ENCODE data around the gene SAFB2. TPM values are rescaled to one million over a fixed set of nuclear protein-coding genes. Genes with fewer than 3 reads are reported as not detected.

Gene SAFB2
- total RNA-seq, 4 donors from 2014 or later = 64.0 to 283 (median 124) TPM

DNA sequence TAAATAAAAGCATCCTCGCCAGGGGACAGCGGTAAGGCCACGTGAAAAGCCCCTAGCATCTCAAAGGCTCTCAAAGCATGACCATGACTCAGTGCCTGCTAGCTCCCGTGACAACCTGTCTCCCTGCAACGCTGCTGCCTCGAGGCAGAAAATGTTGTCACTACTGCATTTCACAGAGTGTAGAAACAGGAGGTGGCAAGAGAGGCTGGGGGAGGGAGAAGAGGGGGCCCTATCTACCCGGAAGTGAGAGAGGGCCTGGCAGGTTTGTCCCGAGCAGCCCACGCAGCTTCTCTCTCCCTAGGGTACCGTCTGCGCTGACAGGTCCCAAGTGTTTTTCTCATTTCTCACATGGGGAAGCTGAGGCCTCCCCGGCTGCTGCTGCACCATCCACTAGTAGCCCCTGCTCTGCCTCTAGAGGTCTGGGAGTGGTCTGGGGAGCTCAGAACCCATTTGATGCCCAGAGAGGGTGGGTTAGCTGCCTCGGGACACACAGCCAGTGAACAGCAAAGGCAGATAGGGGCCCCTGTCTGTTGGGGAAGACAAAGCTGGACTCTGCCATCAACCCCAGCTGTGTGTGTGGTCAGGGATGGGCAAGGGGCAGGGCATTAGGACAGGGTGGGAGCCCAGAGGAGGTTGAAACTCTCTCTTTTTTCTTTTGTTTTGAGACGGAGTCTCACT lies 58.5 kb downstream of the SAFB2 start:
- H3K27ac ChIP-seq = no peak overlapping the region
- in situ Hi-C loops (cut with MboI; ENCODE audit: low pct_ligation_motif_present in 1 of 4, low pct_unique_long_range_greater_than_20kb in 1 of 4, low sequenced_read_pairs in 3 of 4) = no loop called here
- intact Hi-C loops (cut with DNase I; ENCODE audit: low total_unique reads) = no loop called here
- 27 to 34% methylated on average over 1 to 14 of the region's 14 CpGs for WGBS, 2 donors (ENCODE audit: low coverage in 1 of 2)
- H3K27me3 ChIP-seq = peaks cover 79% of the 10 kb centered on the region
- TF ChIP-seq POLR2AphosphoS5 (IDR thresholded peaks at IDR 0.05) = no peak
- DNase-seq = no peak
- peaks cover 4 to 7% of the 10 kb centered on the region in 2 donors for H3K9me3 ChIP-seq
- H3K4me1 ChIP-seq = peaks cover 0 to 4% (median 0%) of the 10 kb centered on the region in 4 donors
- no peaks in the 10 kb centered on the region for H3K36me3 ChIP-seq
- H3K4me3 ChIP-seq = no peak overlapping the region

GRCh38 chr19:5563008-5563431 lies 59.6 kb downstream of the SAFB2 start:
- TF ChIP-seq POLR2A (IDR thresholded peaks at IDR 0.05) (no peak), EP300 (IDR thresholded peaks at IDR 0.05; ENCODE audit: low read depth) (no peak), POLR2AphosphoS5 (IDR thresholded peaks at IDR 0.05) (no peak)
- TF ChIP-seq, protein P1, sequence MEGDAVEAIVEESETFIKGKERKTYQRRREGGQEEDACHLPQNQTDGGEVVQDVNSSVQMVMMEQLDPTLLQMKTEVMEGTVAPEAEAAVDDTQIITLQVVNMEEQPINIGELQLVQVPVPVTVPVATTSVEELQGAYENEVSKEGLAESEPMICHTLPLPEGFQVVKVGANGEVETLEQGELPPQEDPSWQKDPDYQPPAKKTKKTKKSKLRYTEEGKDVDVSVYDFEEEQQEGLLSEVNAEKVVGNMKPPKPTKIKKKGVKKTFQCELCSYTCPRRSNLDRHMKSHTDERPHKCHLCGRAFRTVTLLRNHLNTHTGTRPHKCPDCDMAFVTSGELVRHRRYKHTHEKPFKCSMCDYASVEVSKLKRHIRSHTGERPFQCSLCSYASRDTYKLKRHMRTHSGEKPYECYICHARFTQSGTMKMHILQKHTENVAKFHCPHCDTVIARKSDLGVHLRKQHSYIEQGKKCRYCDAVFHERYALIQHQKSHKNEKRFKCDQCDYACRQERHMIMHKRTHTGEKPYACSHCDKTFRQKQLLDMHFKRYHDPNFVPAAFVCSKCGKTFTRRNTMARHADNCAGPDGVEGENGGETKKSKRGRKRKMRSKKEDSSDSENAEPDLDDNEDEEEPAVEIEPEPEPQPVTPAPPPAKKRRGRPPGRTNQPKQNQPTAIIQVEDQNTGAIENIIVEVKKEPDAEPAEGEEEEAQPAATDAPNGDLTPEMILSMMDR (IDR thresholded peaks at IDR 0.05) = no peak
- Histone ChIP-seq H3K4me1 (peaks cover 0 to 4% (median 0%) of the 10 kb centered on the region in 4 donors), H3K4me3 (no peak overlapping the region), H3K36me3 (no peaks in the 10 kb centered on the region), H3K27ac (no peak overlapping the region), H3K27me3 (peaks cover 75% of the 10 kb centered on the region), H3K9me3 (peaks cover 4 to 7% of the 10 kb centered on the region in 2 donors)
- in situ Hi-C loops (cut with MboI; ENCODE audit: low pct_ligation_motif_present in 1 of 4, low pct_unique_long_range_greater_than_20kb in 1 of 4, low sequenced_read_pairs in 3 of 4) (no loop called here), intact Hi-C loops (cut with DNase I; ENCODE audit: low total_unique reads) (no loop called here)
- 38 to 72% methylated on average over 2 to 8 of the region's 8 CpGs for WGBS, 2 donors (ENCODE audit: low coverage in 1 of 2)
- DNase-seq = no peak

- Histone ChIP-seq H3K4me1 (no peaks in the 10 kb centered on the region), H3K27me3 (peaks cover 75% of the 10 kb centered on the region), H3K4me3 (no peak overlapping the region), H3K36me3 (no peaks in the 10 kb centered on the region), H3K9me3 (peaks cover 4 to 7% of the 10 kb centered on the region in 2 donors), H3K27ac (no peak overlapping the region)
- in situ Hi-C loops (cut with MboI; ENCODE audit: low pct_ligation_motif_present in 1 of 4, low pct_unique_long_range_greater_than_20kb in 1 of 4, low sequenced_read_pairs in 3 of 4) = no loop called here
- 83 to 84% methylated on average over 7 of the region's 7 CpGs for WGBS, 2 donors (ENCODE audit: low coverage in 1 of 2)
- DNase-seq = no peak
- no peak for TF ChIP-seq EP300 (IDR thresholded peaks at IDR 0.05; ENCODE audit: low read depth)
- TF ChIP-seq, protein P1 (IDR thresholded peaks at IDR 0.05) = no peak
- intact Hi-C loops (cut with DNase I; ENCODE audit: low total_unique reads) = no loop called here
Measured at GRCh38 chr19:5562280-5562679, 60.3 kb downstream of the SAFB2 start.

- Histone ChIP-seq H3K9me3 (peaks cover 4 to 7% of the 10 kb centered on the region in 2 donors), H3K27ac (no peak overlapping the region), H3K36me3 (no peaks in the 10 kb centered on the region), H3K4me1 (no peaks in the 10 kb centered on the region), H3K4me3 (no peak overlapping the region), H3K27me3 (peaks cover 68% of the 10 kb centered on the region)
- TF ChIP-seq EP300 (IDR thresholded peaks at IDR 0.05; ENCODE audit: low read depth) (no peak), POLR2AphosphoS5 (IDR thresholded peaks at IDR 0.05) (no peak), POLR2A (IDR thresholded peaks at IDR 0.05) (no peak)
- TF ChIP-seq, protein P1 (IDR thresholded peaks at IDR 0.05) = peak in 3 of 5 experiments; percentile 19 to 38 (median 34)
- in situ Hi-C loops (cut with MboI; ENCODE audit: low pct_ligation_motif_present in 1 of 4, low pct_unique_long_range_greater_than_20kb in 1 of 4, low sequenced_read_pairs in 3 of 4) (no loop called here), intact Hi-C loops (cut with DNase I; ENCODE audit: low total_unique reads) (no loop called here)
- 64 to 74% methylated on average over 4 to 6 of the region's 6 CpGs for whole genome bisulfite sequencing, 2 donors (ENCODE audit: low coverage in 1 of 2)
- DNase-seq = no peak
Measured at GRCh38 chr19:5561559-5561958, 61.0 kb downstream of the SAFB2 start.
